ENCODE measurements around the gene PAX7. TPM values are rescaled to one million over a fixed set of nuclear protein-coding genes. Genes with fewer than 3 reads are reported as not detected.

Gene PAX7
- total RNA-seq, 1 experiment from 2014 or later, result 0.15 TPM

DNA sequence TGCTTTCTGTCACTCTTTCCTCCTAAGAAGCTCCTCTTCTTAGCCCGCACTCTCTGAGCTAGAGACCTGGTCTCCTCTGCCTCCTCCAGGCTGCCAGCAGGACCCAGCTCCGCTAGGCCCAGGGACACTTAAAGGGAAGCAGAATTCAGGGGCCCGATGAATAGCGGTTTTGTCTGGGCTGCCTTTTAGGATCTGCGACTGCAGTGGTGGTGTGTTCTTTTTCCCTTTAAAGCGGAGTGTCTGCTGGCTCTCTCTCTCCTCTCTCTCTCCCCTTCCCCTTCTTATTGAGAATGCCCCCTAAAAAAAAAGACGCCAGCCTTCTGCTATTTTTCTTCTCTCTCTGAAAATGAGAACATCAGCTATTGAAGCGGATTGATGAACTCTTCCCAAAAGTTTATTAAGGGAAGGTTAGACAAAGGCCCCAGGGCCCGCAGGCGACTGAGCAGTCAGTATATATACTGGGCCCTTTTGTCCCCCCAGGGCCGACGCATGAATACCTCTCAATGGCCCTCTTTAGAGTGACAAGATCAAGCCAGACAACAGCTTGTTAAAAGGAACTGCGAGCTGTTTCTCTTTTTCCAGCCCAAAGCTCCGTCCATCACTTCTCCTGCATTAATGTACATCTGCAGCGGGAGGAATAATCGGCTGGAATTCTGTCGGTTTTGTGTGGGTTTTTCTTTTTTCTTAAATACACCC is 27.0 kb downstream of the PAX7 start:
- Histone ChIP-seq H3K23ac (ENCODE audit: insufficient read length, low read depth, low read length) (no peak overlapping the region), H4K91ac (ENCODE audit: insufficient read length, low read depth, low read length) (no peak overlapping the region), H2BK5ac (ENCODE audit: insufficient read length, low read length) (no peak overlapping the region), H3K4ac (ENCODE audit: low read depth, low read length) (no peak overlapping the region), H3K14ac (ENCODE audit: insufficient read depth, low read length) (no peak overlapping the region), H3K56ac (ENCODE audit: insufficient read length, low read depth, low read length) (no peak overlapping the region), H3K79me1 (ENCODE audit: insufficient read depth, low read depth, low read length, poor library complexity, severe bottlenecking) (no peaks in the 10 kb centered on the region), H2AFZ (ENCODE audit: low read length) (no peak overlapping the region), H3K79me2 (ENCODE audit: insufficient read depth, low read length) (no peaks in the 10 kb centered on the region), H2BK20ac (ENCODE audit: low read depth, low read length, poor library complexity, severe bottlenecking) (no peak overlapping the region), H4K20me1 (ENCODE audit: control insufficient read depth, insufficient read depth, insufficient read length) (no peaks in the 10 kb centered on the region), H2BK120ac (ENCODE audit: low read depth, low read length, poor library complexity, severe bottlenecking) (no peak overlapping the region), H3K27ac (ENCODE audit: insufficient read length, low read depth, low read length) (no peak overlapping the region), H2BK12ac (ENCODE audit: insufficient read length, low read depth, low read length) (no peak overlapping the region), H3K18ac (ENCODE audit: insufficient read length, low read depth, low read length) (no peak overlapping the region), H3K4me1 (ENCODE audit: insufficient read depth, low read length) (peaks cover 10% of the 10 kb centered on the region), H3K23me2 (ENCODE audit: insufficient read length, low read depth, low read length, poor library complexity, severe bottlenecking) (no peaks in the 10 kb centered on the region), H2AK5ac (ENCODE audit: insufficient read length, low read length) (no peak overlapping the region), H4K8ac (replicated peaks; ENCODE audit: insufficient read length, low read depth, low read length) (no peak overlapping the region), H3K27me3 (ENCODE audit: insufficient read depth, low read length) (peaks cover 18% of the 10 kb centered on the region; the same call in 1 of the 2 replicates), H3K4me2 (ENCODE audit: insufficient read depth, insufficient read length, low read length) (no peak overlapping the region), H3K9me3 (ENCODE audit: control insufficient read depth, low read depth, low read length) (no peaks in the 10 kb centered on the region), H3T11ph (ENCODE audit: low read length) (no peak overlapping the region), H2BK15ac (ENCODE audit: low read depth, low read length) (no peak overlapping the region), H3K9ac (ENCODE audit: extremely low read depth, insufficient read length, low read length) (no peak overlapping the region), H4K5ac (ENCODE audit: insufficient read length, low read depth, low read length) (no peak overlapping the region)
- peaks cover 0 to 7% of the 10 kb centered on the region in 2 experiments; a peak in 1 of 5 replicates for H3K9me3 Mint-ChIP-seq
- H3K4me3 Mint-ChIP-seq, result peak overlapping the region in 1 of 2 experiments; percentile 43; a peak in 2 of 5 replicates
- H3K36me3 Mint-ChIP-seq (ENCODE audit: insufficient read depth in 1 of 3, low read depth in 3 of 3), result no peaks in the 10 kb centered on the region; a peak in 1 of 7 replicates
- H3K27me3 Mint-ChIP-seq (ENCODE audit: low read depth), result peaks cover 99% of the 10 kb centered on the region
- WGBS (ENCODE audit: extremely low coverage, insufficient read length, low lambda C conversion rate), result no CpG with 5 or more reads among the region's 17 CpGs
- DNase-seq, result no peak
- TF ChIP-seq, protein P1, sequence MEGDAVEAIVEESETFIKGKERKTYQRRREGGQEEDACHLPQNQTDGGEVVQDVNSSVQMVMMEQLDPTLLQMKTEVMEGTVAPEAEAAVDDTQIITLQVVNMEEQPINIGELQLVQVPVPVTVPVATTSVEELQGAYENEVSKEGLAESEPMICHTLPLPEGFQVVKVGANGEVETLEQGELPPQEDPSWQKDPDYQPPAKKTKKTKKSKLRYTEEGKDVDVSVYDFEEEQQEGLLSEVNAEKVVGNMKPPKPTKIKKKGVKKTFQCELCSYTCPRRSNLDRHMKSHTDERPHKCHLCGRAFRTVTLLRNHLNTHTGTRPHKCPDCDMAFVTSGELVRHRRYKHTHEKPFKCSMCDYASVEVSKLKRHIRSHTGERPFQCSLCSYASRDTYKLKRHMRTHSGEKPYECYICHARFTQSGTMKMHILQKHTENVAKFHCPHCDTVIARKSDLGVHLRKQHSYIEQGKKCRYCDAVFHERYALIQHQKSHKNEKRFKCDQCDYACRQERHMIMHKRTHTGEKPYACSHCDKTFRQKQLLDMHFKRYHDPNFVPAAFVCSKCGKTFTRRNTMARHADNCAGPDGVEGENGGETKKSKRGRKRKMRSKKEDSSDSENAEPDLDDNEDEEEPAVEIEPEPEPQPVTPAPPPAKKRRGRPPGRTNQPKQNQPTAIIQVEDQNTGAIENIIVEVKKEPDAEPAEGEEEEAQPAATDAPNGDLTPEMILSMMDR (conservative IDR thresholded peaks at IDR 0.05), result no peak
- peaks cover 29 to 74% of the 10 kb centered on the region in 2 experiments for H3K4me1 Mint-ChIP-seq
- peak overlapping the region in 1 of 3 experiments; percentile 65; a peak in 1 of 7 replicates for H3K27ac Mint-ChIP-seq

Measured in H9 (cell line).